Neutrophil (primary cell): ENCODE data around the gene RNF31.

ENCODE experiments used
- H3K27ac ChIP-seq: fragments of 200-600 bp; sonication (generic); 2 replicates; pipeline ENCODE4 v1.5.1; 2016; ENCODE audit warnings: mild to moderate bottlenecking, moderate library complexity
- H3K27me3 ChIP-seq: fragments of 200-600 bp; sonication (generic); 2 replicates; pipeline ENCODE4 v1.6.0; 2016; ENCODE audit warnings: mild to moderate bottlenecking
- H3K36me3 ChIP-seq: fragments of 200-600 bp; sonication (generic); 2 replicates; pipeline ENCODE4 v1.5.1; 2017
- H3K4me1 ChIP-seq, 2 experiments: fragments of 200-600 bp in 1 of 2; sonication (generic) in 1 of 2; 1 replicate in 1 of 2; 2 replicates in 1 of 2; pipeline versions ENCODE4 v1.5.1 to v1.6.1; 2013 to 2016; ENCODE audit warnings: low read depth in 1 of 2, low read length in 1 of 2, mild to moderate bottlenecking in 1 of 2, moderate library complexity in 1 of 2; ENCODE audit not compliant: control insufficient read depth in 1 of 2, insufficient read depth in 1 of 2
- H3K4me3 ChIP-seq, 2 experiments: fragments of 200-600 bp in 1 of 2; sonication (generic) in 1 of 2; 1 replicate in 1 of 2; 2 replicates in 1 of 2; pipeline ENCODE4 v1.5.1; 2013 to 2016; ENCODE audit warnings: low read depth in 1 of 2, low read length in 1 of 2, mild to moderate bottlenecking in 1 of 2, moderate library complexity in 1 of 2
- H3K9me3 ChIP-seq: fragments of 200-600 bp; sonication (generic); 2 replicates; pipeline ENCODE4 v1.5.1; 2016
- TF ChIP-seq, protein P1 (sequence below): fragments of 200-600 bp; sonication (generic); IDR thresholded peaks from 2 replicates; pipeline ENCODE4 v1.5.1; 2016; ENCODE audit warnings: antibody characterized with exemption

RNF31 gene

GRCh38 chr14:24165785-24166184 is 18.5 kb downstream of the RNF31 start:
- Histone ChIP-seq H3K27me3 (no peaks in the 10 kb centered on the region), H3K4me3 (no peak overlapping the region), H3K27ac (peak overlapping the region; percentile 94), H3K36me3 (peaks cover 82% of the 10 kb centered on the region), H3K9me3 (no peaks in the 10 kb centered on the region), H3K4me1 (peaks cover 72 to 84% of the 10 kb centered on the region in 2 experiments)
- TF ChIP-seq, protein P1, sequence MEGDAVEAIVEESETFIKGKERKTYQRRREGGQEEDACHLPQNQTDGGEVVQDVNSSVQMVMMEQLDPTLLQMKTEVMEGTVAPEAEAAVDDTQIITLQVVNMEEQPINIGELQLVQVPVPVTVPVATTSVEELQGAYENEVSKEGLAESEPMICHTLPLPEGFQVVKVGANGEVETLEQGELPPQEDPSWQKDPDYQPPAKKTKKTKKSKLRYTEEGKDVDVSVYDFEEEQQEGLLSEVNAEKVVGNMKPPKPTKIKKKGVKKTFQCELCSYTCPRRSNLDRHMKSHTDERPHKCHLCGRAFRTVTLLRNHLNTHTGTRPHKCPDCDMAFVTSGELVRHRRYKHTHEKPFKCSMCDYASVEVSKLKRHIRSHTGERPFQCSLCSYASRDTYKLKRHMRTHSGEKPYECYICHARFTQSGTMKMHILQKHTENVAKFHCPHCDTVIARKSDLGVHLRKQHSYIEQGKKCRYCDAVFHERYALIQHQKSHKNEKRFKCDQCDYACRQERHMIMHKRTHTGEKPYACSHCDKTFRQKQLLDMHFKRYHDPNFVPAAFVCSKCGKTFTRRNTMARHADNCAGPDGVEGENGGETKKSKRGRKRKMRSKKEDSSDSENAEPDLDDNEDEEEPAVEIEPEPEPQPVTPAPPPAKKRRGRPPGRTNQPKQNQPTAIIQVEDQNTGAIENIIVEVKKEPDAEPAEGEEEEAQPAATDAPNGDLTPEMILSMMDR = no peak

- Histone ChIP-seq H3K4me1 (peaks cover 79 to 90% of the 10 kb centered on the region in 2 experiments), H3K27me3 (peaks cover 14% of the 10 kb centered on the region), H3K27ac (peak overlapping the region; percentile 94), H3K36me3 (peaks cover 85% of the 10 kb centered on the region), H3K4me3 (peak overlapping the region in 1 of 2 experiments; percentile 24), H3K9me3 (no peaks in the 10 kb centered on the region)
- TF ChIP-seq, protein P1 = no peak
Measured at GRCh38 chr14:24167469-24168114, 20.3 kb downstream of the RNF31 start.

GRCh38 chr14:24171422-24172260 is 24.3 kb downstream of the RNF31 start, which contains the start of gene REC8:
Gene REC8 (plus strand): TSS chr14:24172080. CDS start chr14:24172553, 473 bp downstream.
- Histone ChIP-seq H3K4me1 (peaks cover 51 to 61% of the 10 kb centered on the region in 2 experiments), H3K9me3 (no peaks in the 10 kb centered on the region), H3K36me3 (peaks cover 83% of the 10 kb centered on the region), H3K27ac (peak within 1 kb of the TSS; percentile 36), H3K4me3 (peak within 1 kb of the TSS; percentile 43 to 47), H3K27me3 (peaks cover 17% of the 10 kb centered on the region)
- TF ChIP-seq, protein P1 = no peak

- H3K27me3 ChIP-seq = peaks cover 17% of the 10 kb centered on the region
- H3K4me1 ChIP-seq = peaks cover 44 to 54% of the 10 kb centered on the region in 2 experiments
- TF ChIP-seq, protein P1 = no peak
- no peaks in the 10 kb centered on the region for H3K9me3 ChIP-seq
- peaks cover 85% of the 10 kb centered on the region for H3K36me3 ChIP-seq
- peak overlapping the region; percentile 36 for H3K27ac ChIP-seq
- peak overlapping the region in 1 of 2 experiments; percentile 43 for H3K4me3 ChIP-seq
Measured at GRCh38 chr14:24172261-24172860, 25.1 kb downstream of the RNF31 start.

DNA sequence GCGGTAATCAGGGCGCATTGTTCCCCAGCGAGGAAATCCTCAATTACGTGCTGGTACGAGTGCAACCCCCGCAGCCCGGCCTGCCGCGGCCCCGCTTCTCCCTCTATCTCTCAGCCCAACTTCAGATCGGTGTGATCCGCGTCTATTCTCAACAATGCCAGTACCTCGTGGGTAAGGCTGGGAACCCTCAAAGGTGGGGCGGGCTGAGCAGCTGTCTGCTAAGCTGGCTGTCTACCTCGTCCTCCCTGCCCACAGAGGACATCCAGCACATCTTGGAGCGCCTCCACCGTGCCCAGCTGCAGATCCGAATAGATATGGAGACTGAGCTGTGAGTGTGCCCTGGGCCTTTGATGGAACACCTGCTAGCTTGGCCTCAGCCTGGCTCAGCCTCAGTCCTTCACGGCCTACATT is 25.6 kb downstream of the RNF31 start:
- Histone ChIP-seq H3K36me3 (peaks cover 87% of the 10 kb centered on the region), H3K4me1 (peaks cover 39 to 49% of the 10 kb centered on the region in 2 experiments), H3K27me3 (peaks cover 17% of the 10 kb centered on the region), H3K27ac (no peak overlapping the region), H3K9me3 (no peaks in the 10 kb centered on the region), H3K4me3 (no peak overlapping the region)
- TF ChIP-seq, protein P1 = no peak
